ENCODE measurements around the gene RGS7. TPM values are rescaled to one million over a fixed set of nuclear protein-coding genes. Genes with fewer than 3 reads are reported as not detected.

RGS7 gene
- total RNA-seq, 1 experiment from 2014 or later: 1.5 TPM

- Histone ChIP-seq H3K79me1 (ENCODE audit: insufficient read depth, low read depth, low read length, poor library complexity, severe bottlenecking) (no peaks in the 10 kb centered on the region), H3K4me1 (ENCODE audit: insufficient read depth, low read length) (peaks cover 2% of the 10 kb centered on the region; the same call in 1 of the 2 replicates), H3T11ph (ENCODE audit: low read length) (no peak overlapping the region), H3K23me2 (ENCODE audit: insufficient read length, low read depth, low read length, poor library complexity, severe bottlenecking) (no peaks in the 10 kb centered on the region), H3K79me2 (ENCODE audit: insufficient read depth, low read length) (no peaks in the 10 kb centered on the region), H3K27me3 (ENCODE audit: insufficient read depth, low read length) (no peaks in the 10 kb centered on the region), H2BK12ac (ENCODE audit: insufficient read length, low read depth, low read length) (no peak overlapping the region), H4K91ac (ENCODE audit: insufficient read length, low read depth, low read length) (no peak overlapping the region), H2BK120ac (ENCODE audit: low read depth, low read length, poor library complexity, severe bottlenecking) (no peak overlapping the region), H2BK5ac (ENCODE audit: insufficient read length, low read length) (no peak overlapping the region), H3K27ac (ENCODE audit: insufficient read length, low read depth, low read length) (no peak overlapping the region), H3K4ac (ENCODE audit: low read depth, low read length) (no peak overlapping the region), H3K4me2 (ENCODE audit: insufficient read depth, insufficient read length, low read length) (no peak overlapping the region), H4K20me1 (ENCODE audit: control insufficient read depth, insufficient read depth, insufficient read length) (no peaks in the 10 kb centered on the region), H3K9ac (ENCODE audit: extremely low read depth, insufficient read length, low read length) (no peak overlapping the region), H3K23ac (ENCODE audit: insufficient read length, low read depth, low read length) (no peak overlapping the region), H3K14ac (ENCODE audit: insufficient read depth, low read length) (no peak overlapping the region), H2AFZ (ENCODE audit: low read length) (no peak overlapping the region), H4K8ac (replicated peaks; ENCODE audit: insufficient read length, low read depth, low read length) (no peak overlapping the region), H3K56ac (ENCODE audit: insufficient read length, low read depth, low read length) (no peak overlapping the region), H3K18ac (ENCODE audit: insufficient read length, low read depth, low read length) (no peak overlapping the region), H2BK20ac (ENCODE audit: low read depth, low read length, poor library complexity, severe bottlenecking) (no peak overlapping the region), H4K5ac (ENCODE audit: insufficient read length, low read depth, low read length) (no peak overlapping the region), H3K9me3 (ENCODE audit: control insufficient read depth, low read depth, low read length) (no peaks in the 10 kb centered on the region), H2AK5ac (ENCODE audit: insufficient read length, low read length) (no peak overlapping the region), H2BK15ac (ENCODE audit: low read depth, low read length) (no peak overlapping the region)
- Mint-ChIP-seq H3K27ac (no peak overlapping the region; a peak in 1 of 7 replicates), H3K9me3 (no peaks in the 10 kb centered on the region; a peak in 1 of 5 replicates), H3K27me3 (ENCODE audit: low read depth) (no peaks in the 10 kb centered on the region), H3K4me1 (peaks cover 42 to 46% of the 10 kb centered on the region in 2 experiments), H3K36me3 (ENCODE audit: insufficient read depth in 1 of 3, low read depth in 3 of 3) (peaks cover 0 to 2% (median 0%) of the 10 kb centered on the region in 3 experiments; a peak in 1 of 7 replicates), H3K4me3 (no peak overlapping the region)
- WGBS (ENCODE audit: extremely low coverage, insufficient read length, low lambda C conversion rate): no CpG with 5 or more reads among the region's 5 CpGs
- no peak for TF ChIP-seq CTCF (conservative IDR thresholded peaks at IDR 0.05)
- no peak for DNase-seq
Measured at GRCh38 chr1:241113557-241113956, 243.4 kb downstream of the RGS7 start.
